Chondrocyte (in vitro differentiated cells): ENCODE results near the gene ATRIP. TPM values are rescaled to one million over a fixed set of nuclear protein-coding genes. Genes with fewer than 3 reads are reported as not detected.
"Not testable (repeated sequence)": the region's sequence is repeated elsewhere in the genome, so short reads cannot be mapped to it uniquely, and the experiment has no call there.

Experiments
- DNase-seq: peaks from one replicate; pipeline ENCODE4 v3.0.0; 2021; ENCODE audit warnings: mixed read lengths, low spot score
- H3K27ac Mint-ChIP-seq: one replicate; pipeline ENCODE4 v1.8.0; 2021; ENCODE audit warnings: mild to moderate bottlenecking, moderate library complexity, mixed read lengths; ENCODE audit not compliant: unreplicated experiment
- H3K27me3 Mint-ChIP-seq: 2 replicates; pipeline ENCODE4 v1.8.0; 2021; ENCODE audit warnings: low read depth, mixed read lengths
- H3K36me3 Mint-ChIP-seq: 2 replicates; pipeline ENCODE4 v1.8.0; 2021; ENCODE audit warnings: low read depth, mixed read lengths
- H3K4me1 Mint-ChIP-seq: 2 replicates; pipeline ENCODE4 v1.8.0; 2021; ENCODE audit warnings: low read depth, mild to moderate bottlenecking, mixed read lengths
- H3K4me3 Mint-ChIP-seq: one replicate; pipeline ENCODE4 v1.8.0; 2021; ENCODE audit warnings: mild to moderate bottlenecking, moderate library complexity, mixed read lengths; ENCODE audit not compliant: unreplicated experiment
- H3K9me3 Mint-ChIP-seq: 2 replicates; pipeline ENCODE4 v1.8.0; 2021; ENCODE audit warnings: low read depth, mixed read lengths
- CTCF ChIP-seq: fragments of 200-600 bp; sonication (generic); IDR thresholded peaks from 2 replicates; pipeline ENCODE4 v1.5.0; 2021; ENCODE audit warnings: antibody characterized with exemption, mild to moderate bottlenecking, moderate library complexity
- total RNA-seq: library from RNA; stranded (reverse); gene quantifications from 3 replicates; pipeline ENCODE4 v1.2.1, GENCODE V29; 2021

The ATRIP gene
- total RNA-seq, 1 donor from 2014 or later = 8.7 TPM

- Mint-ChIP-seq H3K9me3 (no peaks in the 10 kb centered on the region), H3K27ac (peak overlapping the region; percentile 84), H3K36me3 (peaks cover 15% of the 10 kb centered on the region), H3K27me3 (peaks cover under 1% of the 10 kb centered on the region), H3K4me3 (no peak overlapping the region), H3K4me1 (peaks cover 27% of the 10 kb centered on the region)
- DNase-seq = no peak
- TF ChIP-seq CTCF = peak; percentile 95
These were observed 45.6 kb upstream of the ATRIP start for GRCh38 chr3:48400824-48401433.

GRCh38 chr3:48401434-48401901 is 45.1 kb upstream of the ATRIP start:
- Mint-ChIP-seq H3K36me3 (peaks cover 20% of the 10 kb centered on the region), H3K4me1 (peaks cover 27% of the 10 kb centered on the region), H3K27ac (peak overlapping the region; percentile 91)
- H3K9me3 Mint-ChIP-seq, H3K27me3 Mint-ChIP-seq, DNase-seq, H3K4me3 Mint-ChIP-seq: not testable (repeated sequence)

- Mint-ChIP-seq H3K9me3 (no peaks in the 10 kb centered on the region), H3K36me3 (peaks cover 24% of the 10 kb centered on the region), H3K4me1 (peaks cover 27% of the 10 kb centered on the region), H3K4me3 (peak overlapping the region; percentile 26), H3K27me3 (no peaks in the 10 kb centered on the region), H3K27ac (peak overlapping the region; percentile 91)
- TF ChIP-seq CTCF = no peak
- peak; percentile 94 for DNase-seq
These were observed 44.2 kb upstream of the ATRIP start for GRCh38 chr3:48402281-48402732.

- no peaks in the 10 kb centered on the region for H3K27me3 Mint-ChIP-seq
- H3K9me3 Mint-ChIP-seq = no peaks in the 10 kb centered on the region
- H3K4me3 Mint-ChIP-seq = no peak overlapping the region
- DNase-seq = no peak
- peak overlapping the region; percentile 91 for H3K27ac Mint-ChIP-seq
- H3K4me1 Mint-ChIP-seq = peaks cover 27% of the 10 kb centered on the region
- peaks cover 28% of the 10 kb centered on the region for H3K36me3 Mint-ChIP-seq
- no peak for TF ChIP-seq CTCF
These were observed 43.6 kb upstream of the ATRIP start for GRCh38 chr3:48402907-48403306.

GRCh38 chr3:48403533-48404439 is 42.8 kb upstream of the ATRIP start:
- Mint-ChIP-seq H3K4me1 (peaks cover 27% of the 10 kb centered on the region), H3K4me3 (no peak overlapping the region), H3K27ac (no peak overlapping the region), H3K9me3 (no peaks in the 10 kb centered on the region), H3K36me3 (peaks cover 33% of the 10 kb centered on the region), H3K27me3 (no peaks in the 10 kb centered on the region)
- no peak for DNase-seq
- TF ChIP-seq CTCF = no peak
